Measurements from ENCODE around the gene DHH.

DHH gene

GRCh38 chr12:49049566-49050224, 44.9 kb downstream of the DHH start:
- no peak overlapping the region for H3K27ac ChIP-seq (ENCODE audit: extremely low read depth, low read depth, low read length)
- CTCF ChIA-PET = no interaction called here
- POLR2A ChIA-PET = interaction anchor here (2.1 to 2.9 kb wide), 2 partner anchors 8 to 12 kb away, joined by 7 to 8 read pairs; no protein-coding TSS in a partner anchor

DNA sequence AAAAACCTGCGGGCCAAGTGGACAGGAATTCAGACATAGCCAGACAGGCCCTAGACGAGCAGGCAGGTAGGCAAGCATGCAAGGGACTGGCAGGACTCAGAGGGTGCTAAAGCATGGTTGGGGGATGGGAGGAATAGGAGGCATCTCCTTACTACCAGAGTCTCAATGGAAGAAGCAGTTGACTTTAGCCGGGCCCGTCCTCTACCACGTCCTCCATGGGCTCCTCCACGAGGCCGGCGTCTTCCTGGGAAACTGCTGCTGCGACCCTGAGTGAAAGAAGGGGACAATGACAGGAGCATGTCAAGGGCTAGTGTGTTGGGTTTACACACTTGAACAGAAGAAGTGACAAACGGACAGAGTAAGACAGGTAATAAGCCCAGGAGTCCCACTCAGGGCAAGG, 45.6 kb downstream of the DHH start:
- no peak for TF ChIP-seq ZNF114 (tag by site-specific recombination; IDR thresholded peaks at IDR 0.05)
- no peak for TF ChIP-seq KLF8 (tag by site-specific recombination; IDR thresholded peaks at IDR 0.05)
- no peak for TF ChIP-seq ZNF571 (tag by site-specific recombination; IDR thresholded peaks at IDR 0.05)
- TF ChIP-seq BCL11B (tag by site-specific recombination; IDR thresholded peaks at IDR 0.05; ENCODE audit: low read depth) = no peak
- TF ChIP-seq, protein P1, sequence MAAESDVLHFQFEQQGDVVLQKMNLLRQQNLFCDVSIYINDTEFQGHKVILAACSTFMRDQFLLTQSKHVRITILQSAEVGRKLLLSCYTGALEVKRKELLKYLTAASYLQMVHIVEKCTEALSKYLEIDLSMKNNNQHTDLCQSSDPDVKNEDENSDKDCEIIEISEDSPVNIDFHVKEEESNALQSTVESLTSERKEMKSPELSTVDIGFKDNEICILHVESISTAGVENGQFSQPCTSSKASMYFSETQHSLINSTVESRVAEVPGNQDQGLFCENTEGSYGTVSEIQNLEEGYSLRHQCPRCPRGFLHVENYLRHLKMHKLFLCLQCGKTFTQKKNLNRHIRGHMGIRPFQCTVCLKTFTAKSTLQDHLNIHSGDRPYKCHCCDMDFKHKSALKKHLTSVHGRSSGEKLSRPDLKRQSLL (tag by site-specific recombination; IDR thresholded peaks at IDR 0.05) = no peak
- no peak for TF ChIP-seq IKZF3 (tag by site-specific recombination; IDR thresholded peaks at IDR 0.05)
- no peak for TF ChIP-seq ZNF596 (tag by site-specific recombination; IDR thresholded peaks at IDR 0.05)
- Histone ChIP-seq H3K4me3 (ENCODE audit: low read depth, low read length) (no peak overlapping the region), H3K9me3 (ENCODE audit: control insufficient read depth, insufficient read depth, low read depth, low read length) (no peaks in the 10 kb centered on the region), H3K4me1 (ENCODE audit: control insufficient read depth, insufficient read depth, low read length) (no peaks in the 10 kb centered on the region), H3K27ac (ENCODE audit: extremely low read depth, low read depth, low read length) (no peak overlapping the region), H3K36me3 (ENCODE audit: control insufficient read depth in 2 of 2, insufficient read depth in 1 of 2, low read length in 2 of 2) (peaks cover 52 to 99% of the 10 kb centered on the region in 2 experiments)
- ChIA-PET CTCF (interaction anchor here (1.5 kb wide), 1 partner anchor 39 kb away, joined by 3 read pairs; no protein-coding TSS in a partner anchor), POLR2A (interaction anchor here (2.1 to 2.9 kb wide), 2 partner anchors 9 to 12 kb away, joined by 7 to 8 read pairs; no protein-coding TSS in a partner anchor)

More at GRCh38 chr12:49049566-49050224, 44.9 kb downstream of the DHH start:
- Histone ChIP-seq H3K36me3 (ENCODE audit: control insufficient read depth in 2 of 2, insufficient read depth in 1 of 2, low read length in 2 of 2) (peaks cover 52 to 99% of the 10 kb centered on the region in 2 experiments), H3K9me3 (ENCODE audit: control insufficient read depth, insufficient read depth, low read depth, low read length) (no peaks in the 10 kb centered on the region), H3K4me3 (ENCODE audit: low read depth, low read length) (no peak overlapping the region), H3K4me1 (ENCODE audit: control insufficient read depth, insufficient read depth, low read length) (no peaks in the 10 kb centered on the region)
- no peak for TF ChIP-seq RBAK (tag by site-specific recombination; IDR thresholded peaks at IDR 0.05)
- no peak for TF ChIP-seq SETDB1 (IDR thresholded peaks at IDR 0.05; ENCODE audit: insufficient read length, low read length)
- peak; percentile 36; the same call in 1 of the 2 replicates for TF ChIP-seq ZIC2 (tag by site-specific recombination; IDR thresholded peaks at IDR 0.05)

- H3K27ac ChIP-seq (ENCODE audit: extremely low read depth, low read depth, low read length) = no peak overlapping the region
- TF ChIP-seq, protein P2, sequence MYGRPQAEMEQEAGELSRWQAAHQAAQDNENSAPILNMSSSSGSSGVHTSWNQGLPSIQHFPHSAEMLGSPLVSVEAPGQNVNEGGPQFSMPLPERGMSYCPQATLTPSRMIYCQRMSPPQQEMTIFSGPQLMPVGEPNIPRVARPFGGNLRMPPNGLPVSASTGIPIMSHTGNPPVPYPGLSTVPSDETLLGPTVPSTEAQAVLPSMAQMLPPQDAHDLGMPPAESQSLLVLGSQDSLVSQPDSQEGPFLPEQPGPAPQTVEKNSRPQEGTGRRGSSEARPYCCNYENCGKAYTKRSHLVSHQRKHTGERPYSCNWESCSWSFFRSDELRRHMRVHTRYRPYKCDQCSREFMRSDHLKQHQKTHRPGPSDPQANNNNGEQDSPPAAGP (tag by site-specific recombination; IDR thresholded peaks at IDR 0.05) = no peak
- TF ChIP-seq GLIS1 (tag by site-specific recombination; IDR thresholded peaks at IDR 0.05) = 0 out of 2 replicates have a peak, but pooled peaks have one; percentile 14
- TF ChIP-seq SP2 (tag by site-specific recombination; IDR thresholded peaks at IDR 0.05) = no peak
- no peak for TF ChIP-seq ZIC2 (tag by site-specific recombination; IDR thresholded peaks at IDR 0.05)
- TF ChIP-seq ZNF114 (tag by site-specific recombination; IDR thresholded peaks at IDR 0.05) = no peak
- CTCF ChIA-PET = interaction anchor here (0.6 to 1.3 kb wide), 9 partner anchors 9 to 459 kb away, joined by 3 to 5 read pairs (median 3); no protein-coding TSS in a partner anchor
- H3K9me3 ChIP-seq (ENCODE audit: control insufficient read depth, insufficient read depth, low read depth, low read length) = no peaks in the 10 kb centered on the region
- no peak overlapping the region for H3K4me3 ChIP-seq (ENCODE audit: low read depth, low read length)
- POLR2A ChIA-PET = interaction anchor here (0.5 to 1.0 kb wide), 5 partner anchors 12 to 863 kb away, joined by 3 to 8 read pairs (median 3); no protein-coding TSS in a partner anchor
- no peaks in the 10 kb centered on the region for H3K4me1 ChIP-seq (ENCODE audit: control insufficient read depth, insufficient read depth, low read length)
- peaks cover 39 to 99% of the 10 kb centered on the region in 2 experiments for H3K36me3 ChIP-seq (ENCODE audit: control insufficient read depth in 2 of 2, insufficient read depth in 1 of 2, low read length in 2 of 2)
Observed at GRCh38 chr12:49046129-49046895, 48.3 kb downstream of the DHH start.

DNA sequence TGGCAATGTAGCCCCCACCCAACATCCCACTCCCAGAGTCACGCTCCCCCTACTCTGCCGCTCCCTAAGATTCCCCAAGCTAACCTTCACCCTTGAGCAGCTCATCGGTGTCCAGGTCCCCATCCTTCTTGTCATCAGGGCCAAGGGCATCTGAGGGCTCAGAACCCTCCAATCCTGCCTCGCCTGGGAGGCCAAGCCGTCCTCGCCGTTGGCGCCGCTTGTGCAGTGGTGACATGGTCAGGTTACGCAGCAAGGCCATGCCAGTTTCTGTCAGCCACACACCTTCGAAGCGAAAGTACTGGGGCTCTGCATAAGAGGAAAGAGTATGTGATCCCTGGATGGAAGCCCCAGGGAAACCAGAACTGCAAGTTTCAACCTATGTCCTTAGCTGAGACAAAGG, 49.9 kb downstream of the DHH start:
- Histone ChIP-seq H3K4me1 (ENCODE audit: control insufficient read depth, insufficient read depth, low read length) (no peaks in the 10 kb centered on the region), H3K9me3 (ENCODE audit: control insufficient read depth, insufficient read depth, low read depth, low read length) (no peaks in the 10 kb centered on the region), H3K4me3 (ENCODE audit: low read depth, low read length) (no peak overlapping the region), H3K27ac (ENCODE audit: extremely low read depth, low read depth, low read length) (no peak overlapping the region), H3K36me3 (ENCODE audit: control insufficient read depth in 2 of 2, insufficient read depth in 1 of 2, low read length in 2 of 2) (peaks cover 29 to 99% of the 10 kb centered on the region in 2 experiments)
- no peak for TF ChIP-seq HOXA7 (CRISPR knock-in tag; IDR thresholded peaks at IDR 0.05; ENCODE audit: borderline replicate concordance)
- no peak for TF ChIP-seq ZNF48 (tag by site-specific recombination; IDR thresholded peaks at IDR 0.05)
- TF ChIP-seq ZNF561 (tag by site-specific recombination; IDR thresholded peaks at IDR 0.05; ENCODE audit: borderline replicate concordance) = no peak
- no peak for TF ChIP-seq ZEB2 (tag by site-specific recombination; IDR thresholded peaks at IDR 0.05)
- no peak for TF ChIP-seq RBAK (tag by site-specific recombination; IDR thresholded peaks at IDR 0.05)
- TF ChIP-seq ZNF596 (tag by site-specific recombination; IDR thresholded peaks at IDR 0.05) = no peak
- no peak for TF ChIP-seq ATF2 (tag by site-specific recombination; IDR thresholded peaks at IDR 0.05; ENCODE audit: low read depth)
- CTCF ChIA-PET = interaction anchor here (0.6 to 2.7 kb wide), 17 partner anchors 10 to 256 kb away, joined by 3 to 18 read pairs (median 5); no protein-coding TSS in a partner anchor
- POLR2A ChIA-PET = interaction anchor here (0.6 to 0.9 kb wide), 2 partner anchors 8 to 15 kb away, joined by 7 to 8 read pairs; no protein-coding TSS in a partner anchor
